H1 (cell line): ENCODE results near the gene CCDC183. TPM values are rescaled to one million over a fixed set of nuclear protein-coding genes. Genes with fewer than 3 reads are reported as not detected.

ENCODE experiments used
- CTCF ChIA-PET: fragments of 300-600 bp; sonication (Branson Sonifier 250); formaldehyde crosslinking; loops from one replicate; lab custom pipeline; 2021; ENCODE audit not compliant: partially characterized antibody; lab: Charles Lee
- POLR2A ChIA-PET: fragments of 300-600 bp; sonication (Branson Sonifier 250); formaldehyde crosslinking; loops from one replicate; lab custom pipeline; 2021; ENCODE audit warnings: inconsistent platforms; ENCODE audit not compliant: partially characterized antibody; lab: Charles Lee
- DNase-seq, 2 experiments: peaks; one replicate each; pipeline versions ENCODE4 v3.0.0 to v3.0.0-alpha.2; 2010 to 2022; ENCODE audit warnings: low spot score in 2 of 2, low read depth in 1 of 2, mixed read lengths in 1 of 2
- FAIRE-seq: peaks from 2 replicates; lab custom pipeline; 2011; peaks lifted over from hg19 to GRCh38; lab: Jason Lieb, UNC
- H2AFZ ChIP-seq: 2 replicates; pipeline ENCODE4 v1.8.1; 2012; ENCODE audit warnings: low read length, inconsistent platforms
- H2AK5ac ChIP-seq: 2 replicates; pipeline ENCODE4 v1.6.1; 2013; ENCODE audit warnings: low read depth, low read length
- H2BK120ac ChIP-seq: replicated peaks from 2 replicates; pipeline ENCODE3; 2013; ENCODE audit warnings: low read depth, low read length, inconsistent platforms
- H2BK12ac ChIP-seq: 2 replicates; pipeline ENCODE4 v1.6.1; 2013; ENCODE audit warnings: low read depth, low read length
- H2BK15ac ChIP-seq: 2 replicates; pipeline ENCODE4 v1.6.1; 2013; ENCODE audit warnings: low read length
- H2BK20ac ChIP-seq: 2 replicates; pipeline ENCODE4 v1.6.1; 2013; ENCODE audit warnings: low read length
- H2BK5ac ChIP-seq: 2 replicates; pipeline ENCODE4 v1.6.1; 2013; ENCODE audit warnings: low read depth, low read length
- H3K14ac ChIP-seq: 2 replicates; pipeline ENCODE4 v1.6.1; 2013; ENCODE audit warnings: inconsistent platforms; ENCODE audit not compliant: insufficient read length
- H3K18ac ChIP-seq: 2 replicates; pipeline ENCODE4 v1.6.1; 2013; ENCODE audit warnings: low read length; ENCODE audit errors: extremely low read depth
- H3K23ac ChIP-seq: 2 replicates; pipeline ENCODE4 v1.6.1; 2013; ENCODE audit warnings: inconsistent platforms; ENCODE audit not compliant: insufficient read length
- H3K23me2 ChIP-seq: 2 replicates; pipeline ENCODE4 v1.6.1; 2013; ENCODE audit warnings: low read depth, low read length
- H3K27ac ChIP-seq: 2 replicates; pipeline ENCODE4 v1.6.1; 2011; ENCODE audit warnings: low read depth, low read length, inconsistent platforms
- H3K27me3 ChIP-seq, 4 experiments: replicated peaks in 1 of 4; 1 replicate in 1 of 4; 2 replicates in 3 of 4; pipeline versions ENCODE4 v1.6.1 to v1.8.1; 2011 to 2013; ENCODE audit warnings: low read length in 3 of 4, mild to moderate bottlenecking in 3 of 4, inconsistent platforms in 2 of 4, mixed read lengths in 2 of 4, moderate library complexity in 1 of 4; ENCODE audit not compliant: control insufficient read depth in 3 of 4, insufficient read depth in 3 of 4; ENCODE audit errors: extremely low read depth in 1 of 4
- H3K36me3 ChIP-seq, 4 experiments: 2 replicates each; pipeline versions ENCODE4 v1.6.1 to v1.8.1; 2011 to 2013; ENCODE audit warnings: mild to moderate bottlenecking in 4 of 4, low read length in 3 of 4, moderate library complexity in 2 of 4, control low read depth in 1 of 4, inconsistent platforms in 1 of 4; ENCODE audit not compliant: insufficient read depth in 4 of 4, control insufficient read depth in 2 of 4
- H3K4ac ChIP-seq: replicated peaks from 2 replicates; pipeline ENCODE3; 2013; ENCODE audit warnings: low read length, low read depth, mixed read lengths, inconsistent platforms; ENCODE audit not compliant: insufficient read length
- H3K4me1 ChIP-seq, 4 experiments: replicated peaks in 1 of 4; 1 replicate in 1 of 4; 2 replicates in 3 of 4; pipeline versions ENCODE4 v1.6.1 to v1.8.1; 2011 to 2013; ENCODE audit warnings: low read length in 3 of 4, inconsistent platforms in 2 of 4, mixed read lengths in 1 of 4; ENCODE audit not compliant: insufficient read depth in 4 of 4, control insufficient read depth in 3 of 4
- H3K4me2 ChIP-seq, 2 experiments: 2 replicates each; pipeline versions ENCODE4 v1.6.1 to v1.8.1; 2011 to 2013; ENCODE audit warnings: low read depth in 2 of 2, low read length in 2 of 2, control low read depth in 1 of 2, inconsistent platforms in 1 of 2, mild to moderate bottlenecking in 1 of 2; ENCODE audit not compliant: insufficient read depth in 1 of 2
- H3K4me3 ChIP-seq, 4 experiments: fragments of 200-600, 300-600 bp in 1 of 4; sonication (generic), shearing (Covaris generic), sonication (Bioruptor Twin) in 1 of 4; 2 replicates each; pipeline versions ENCODE4 v1.5.1 to v1.8.1; 2011 to 2016; ENCODE audit warnings: low read length in 4 of 4, low read depth in 3 of 4, control low read depth in 2 of 4, inconsistent platforms in 2 of 4, mild to moderate bottlenecking in 2 of 4, mixed read lengths in 1 of 4, moderate library complexity in 1 of 4; ENCODE audit not compliant: insufficient read depth in 2 of 4; ENCODE audit errors: extremely low read depth in 1 of 4
- H3K56ac ChIP-seq: replicated peaks from 2 replicates; pipeline ENCODE3; 2013; ENCODE audit warnings: low read depth, mild to moderate bottlenecking, mixed read lengths, low read length, inconsistent platforms; ENCODE audit not compliant: insufficient read length
- H3K79me1 ChIP-seq: 2 replicates; pipeline ENCODE4 v1.6.1; 2013; ENCODE audit warnings: low read depth, low read length, control low read depth
- H3K79me2 ChIP-seq, 2 experiments: 2 replicates each; pipeline versions ENCODE4 v1.6.1 to v1.8.1; 2012 to 2013; ENCODE audit warnings: low read length in 2 of 2, mild to moderate bottlenecking in 2 of 2, inconsistent platforms in 1 of 2; ENCODE audit not compliant: insufficient read depth in 2 of 2, control insufficient read depth in 1 of 2
- H3K9ac ChIP-seq, 4 experiments: replicated peaks in 1 of 4; 1 replicate in 1 of 4; 2 replicates in 3 of 4; pipeline versions ENCODE4 v1.6.1 to v1.8.1; 2011 to 2013; ENCODE audit warnings: low read depth in 3 of 4, low read length in 3 of 4, control low read depth in 2 of 4, mild to moderate bottlenecking in 2 of 4, moderate library complexity in 2 of 4, inconsistent platforms in 1 of 4; ENCODE audit errors: extremely low read depth in 1 of 4
- H3K9me3 ChIP-seq, 2 experiments: 2 replicates each; pipeline versions ENCODE4 v1.6.1 to v1.8.1; 2012 to 2013; ENCODE audit warnings: mild to moderate bottlenecking in 2 of 2, moderate library complexity in 2 of 2, control low read depth in 1 of 2, inconsistent platforms in 1 of 2, low read depth in 1 of 2, low read length in 1 of 2, mixed read lengths in 1 of 2; ENCODE audit not compliant: insufficient read depth in 2 of 2
- H4K20me1 ChIP-seq, 2 experiments: replicated peaks in 1 of 2; 2 replicates each; pipeline versions ENCODE3 to v1.8.1; 2011 to 2013; ENCODE audit warnings: inconsistent platforms in 2 of 2, low read length in 2 of 2, mild to moderate bottlenecking in 1 of 2; ENCODE audit not compliant: insufficient read depth in 2 of 2, control insufficient read depth in 1 of 2
- H4K5ac ChIP-seq: 2 replicates; pipeline ENCODE4 v1.6.1; 2013; ENCODE audit warnings: low read length, low read depth, mixed read lengths, inconsistent platforms; ENCODE audit not compliant: insufficient read length
- H4K8ac ChIP-seq: 2 replicates; pipeline ENCODE4 v1.8.0; 2013; ENCODE audit warnings: mild to moderate bottlenecking, moderate library complexity, low read length, inconsistent platforms; ENCODE audit not compliant: insufficient read depth; ENCODE audit errors: extremely low read depth
- H4K91ac ChIP-seq: replicated peaks from 2 replicates; pipeline ENCODE3; 2013; ENCODE audit warnings: low read length, mixed read lengths, inconsistent platforms; ENCODE audit not compliant: insufficient read length
- EP300 ChIP-seq, 2 experiments: IDR thresholded peaks; 1 replicate in 1 of 2; 2 replicates in 1 of 2; pipeline ENCODE4 v1.6.1; 2011 to 2012; ENCODE audit warnings: low read depth in 2 of 2, low read length in 2 of 2, mild to moderate bottlenecking in 2 of 2, borderline replicate concordance in 1 of 2, inconsistent platforms in 1 of 2, moderate library complexity in 1 of 2
- JUND ChIP-seq: IDR thresholded peaks from 2 replicates; pipeline ENCODE4 v1.6.1; 2011; ENCODE audit warnings: mild to moderate bottlenecking, improper control_type of control experiment, low read length
- KDM1A ChIP-seq: fragments of 200-600, 300-600 bp; sonication (generic); IDR thresholded peaks from 2 replicates; pipeline ENCODE4 v1.7.1; 2016; ENCODE audit warnings: mild to moderate bottlenecking, low read length, borderline replicate concordance
- SAP30 ChIP-seq: fragments of 300-600 bp; sonication (generic); IDR thresholded peaks from 2 replicates; pipeline ENCODE4 v1.7.1; 2012; ENCODE audit warnings: low read length, moderate library complexity, mild to moderate bottlenecking, inconsistent platforms; ENCODE audit not compliant: insufficient read depth, insufficient replicate concordance
- SIN3A ChIP-seq, 2 experiments: IDR thresholded peaks in 1 of 2; conservative IDR thresholded peaks in 1 of 2; 2 replicates each; pipeline ENCODE4 v1.6.1; 2011 to 2012; ENCODE audit warnings: low read length in 2 of 2, improper control_type of control experiment in 1 of 2, low read depth in 1 of 2, mild to moderate bottlenecking in 1 of 2
- SIX5 ChIP-seq: IDR thresholded peaks from 2 replicates; pipeline ENCODE4 v1.6.1; 2011; ENCODE audit warnings: mild to moderate bottlenecking, low read depth, low read length
- SP2 ChIP-seq: IDR thresholded peaks from 2 replicates; pipeline ENCODE4 v1.6.1; 2012; ENCODE audit warnings: mild to moderate bottlenecking, low read length, inconsistent platforms
- SP4 ChIP-seq: IDR thresholded peaks from 2 replicates; pipeline ENCODE4 v1.6.1; 2012; ENCODE audit warnings: low read length, inconsistent platforms
- SUZ12 ChIP-seq: fragments of 200-600 bp; sonication (generic); IDR thresholded peaks from 2 replicates; pipeline ENCODE4 v1.6.1; 2012; ENCODE audit warnings: mild to moderate bottlenecking, inconsistent platforms, low read length, moderate library complexity, mixed read lengths
- TBP ChIP-seq: IDR thresholded peaks from 2 replicates; pipeline ENCODE4 v1.6.1; 2011; ENCODE audit warnings: low read depth, low read length, improper control_type of control experiment
- TCF12 ChIP-seq: IDR thresholded peaks from 2 replicates; pipeline ENCODE4 v1.6.1; 2011; ENCODE audit warnings: low read depth, mild to moderate bottlenecking, low read length
- WGBS, 2 experiments: shearing (Covaris generic) in 1 of 2; methylation state at CpG; one replicate each; pipeline versions ENCODE4 v1.1.6 to v1.1.7; 2013 to 2015; ENCODE audit warnings: low lambda C conversion rate in 2 of 2, mixed read lengths in 2 of 2, inconsistent platforms in 1 of 2, low coverage in 1 of 2, missing lambda C conversion rate in 1 of 2; ENCODE audit not compliant: insufficient replicate concordance in 2 of 2, insufficient coverage in 1 of 2, insufficient read length in 1 of 2; ENCODE audit errors: extremely low coverage in 1 of 2, missing lambda C conversion rate in 1 of 2; 5-methylcytosine and 5-hydroxymethylcytosine counted together
- polyA plus RNA-seq, 7 experiments: library from polyadenylated mRNA; depleted of rRNA in 3 of 7; stranded (reverse) in 5 of 7; unstranded in 2 of 7; fragments of >200 nt in 5 of 7; fragments of 200-250 nt in 2 of 7; gene quantifications; 1 replicate in 5 of 7; 2 replicates in 1 of 7; 4 replicates in 1 of 7; pipeline versions ENCODE4 v1.2.1 to v1.2.3, GENCODE V29; 2011 to 2013; ENCODE audit warnings: missing spikeins in 2 of 7, mixed read lengths in 2 of 7
- total RNA-seq: library from RNA; stranded (reverse); fragmentation: NEBNext Ultra II Directional; extraction: Animal tissue kit (Norgen Biotek cat#: 25700); gene quantifications from 2 replicates; pipeline ENCODE4 v1.2.1, GENCODE V29; 2021

The CCDC183 gene
- total and polyA plus RNA-seq, 2 of the 8 experiments (the other 6 are each of a cell fraction or from before 2014, with no cell fraction given): 0.51 to 1.6 TPM

DNA sequence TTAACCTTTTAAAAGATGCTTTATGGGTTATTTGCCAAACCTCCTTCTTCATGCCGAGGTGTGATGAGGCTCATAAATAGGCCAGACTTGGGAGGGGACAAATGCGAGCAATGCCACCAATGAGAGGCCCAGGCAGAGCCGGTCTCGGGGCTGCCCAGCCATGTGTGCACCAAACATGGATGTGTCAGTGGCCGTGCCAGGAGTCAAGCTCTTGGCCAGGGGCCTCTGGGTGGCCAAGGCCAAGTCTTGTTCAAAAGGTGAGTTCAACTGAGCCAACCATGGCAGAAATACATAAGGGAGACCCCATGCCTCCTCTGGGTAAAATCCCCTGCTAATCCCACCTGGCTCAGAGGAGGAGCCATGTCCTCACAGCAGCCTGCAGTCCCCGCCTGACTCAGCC, 20.9 kb upstream of the CCDC183 start:
- Histone ChIP-seq H4K8ac (no peak overlapping the region), H2AK5ac (no peak overlapping the region), H3K18ac (no peak overlapping the region), H3K36me3 (no peaks in the 10 kb centered on the region), H2BK120ac (no peak overlapping the region), H2BK20ac (no peak overlapping the region), H2BK12ac (no peak overlapping the region), H3K9ac (no peak overlapping the region), H4K20me1 (no peaks in the 10 kb centered on the region), H3K14ac (no peak overlapping the region), H2BK15ac (no peak overlapping the region), H3K4me1 (no peaks in the 10 kb centered on the region), H3K27me3 (peaks cover 0 to 4% (median 1%) of the 10 kb centered on the region in 4 experiments; a peak in 3 of 7 replicates), H3K23me2 (no peaks in the 10 kb centered on the region), H3K79me2 (no peaks in the 10 kb centered on the region), H3K27ac (no peak overlapping the region), H2BK5ac (no peak overlapping the region), H3K9me3 (peaks cover 0 to 7% of the 10 kb centered on the region in 2 experiments), H3K23ac (no peak overlapping the region), H4K91ac (no peak overlapping the region), H3K4me2 (no peak overlapping the region), H3K4ac (no peak overlapping the region), H3K4me3 (no peak overlapping the region), H2AFZ (no peak overlapping the region), H3K56ac (no peak overlapping the region), H4K5ac (no peak overlapping the region), H3K79me1 (no peaks in the 10 kb centered on the region)
- ChIA-PET CTCF (interaction anchor here (5.5 to 9.6 kb wide), 3 partner anchors 7 to 17 kb away, joined by 37 to 88 read pairs (median 42); partner anchors contain the start of genes LCN15 and LCN8), POLR2A (interaction anchor here (1.0 to 2.4 kb wide), 2 partner anchors 8 to 48 kb away, joined by 3 to 5 read pairs; no protein-coding TSS in a partner anchor)
- no peak for TF ChIP-seq JUND
- no peak for TF ChIP-seq SP2
- TF ChIP-seq SIN3A (conservative IDR thresholded peaks at IDR 0.05 in 1 of 2, IDR thresholded peaks at IDR 0.05 in 1 of 2; ENCODE audit: low read depth in 1 of 2, low read length in 2 of 2): no peak
- no peak for TF ChIP-seq TCF12
- TF ChIP-seq SUZ12: no peak
- TF ChIP-seq SP4: no peak
- no peak for TF ChIP-seq SIX5
- TF ChIP-seq TBP: no peak
- TF ChIP-seq SAP30: no peak
- no peak for TF ChIP-seq EP300 (IDR thresholded peaks at IDR 0.05; ENCODE audit: borderline replicate concordance in 1 of 2, low read depth in 2 of 2, low read length in 2 of 2)
- no peak for TF ChIP-seq KDM1A
- WGBS, 2 experiments: 78% methylated on average over 6 of the region's 6 CpGs; no CpG with 5 or more reads in 1 of the 2 experiments
- FAIRE-seq (no peak), DNase-seq (no peak)
